OCI-LY1 (cell line): ENCODE data around the gene ACMSD.

Experiments
- CTCF ChIP-seq: fragments of 200-600 bp; sonication (generic), shearing (Covaris generic); IDR thresholded peaks from 2 replicates; pipeline ENCODE4 v1.5.1; 2017; ENCODE audit warnings: mild to moderate bottlenecking, antibody characterized with exemption, low read length, moderate library complexity, mixed read lengths
- EZH2 ChIP-seq: fragments of 200-600 bp; sonication (generic), shearing (Covaris generic); IDR thresholded peaks from 2 replicates; pipeline ENCODE4 v1.8.0; 2017; ENCODE audit warnings: borderline replicate concordance, mixed run types, mild to moderate bottlenecking, antibody characterized with exemption, low read length, moderate library complexity, mixed read lengths

GRCh38 chr2:134900151-134900550, 61.7 kb downstream of the ACMSD start:
- no peak for TF ChIP-seq CTCF
- TF ChIP-seq EZH2: no peak
